IPS-NIHi11 (cell line): ENCODE measurements around the gene DDX54.
"Not testable (repeated sequence)": the region's sequence is repeated elsewhere in the genome, so short reads cannot be mapped to it uniquely, and the experiment has no call there.

Experiments used
- DNase-seq: peaks from one replicate; pipeline ENCODE4 v3.0.0; 2012; ENCODE audit warnings: mixed read lengths, low spot score

The DDX54 gene

DNA sequence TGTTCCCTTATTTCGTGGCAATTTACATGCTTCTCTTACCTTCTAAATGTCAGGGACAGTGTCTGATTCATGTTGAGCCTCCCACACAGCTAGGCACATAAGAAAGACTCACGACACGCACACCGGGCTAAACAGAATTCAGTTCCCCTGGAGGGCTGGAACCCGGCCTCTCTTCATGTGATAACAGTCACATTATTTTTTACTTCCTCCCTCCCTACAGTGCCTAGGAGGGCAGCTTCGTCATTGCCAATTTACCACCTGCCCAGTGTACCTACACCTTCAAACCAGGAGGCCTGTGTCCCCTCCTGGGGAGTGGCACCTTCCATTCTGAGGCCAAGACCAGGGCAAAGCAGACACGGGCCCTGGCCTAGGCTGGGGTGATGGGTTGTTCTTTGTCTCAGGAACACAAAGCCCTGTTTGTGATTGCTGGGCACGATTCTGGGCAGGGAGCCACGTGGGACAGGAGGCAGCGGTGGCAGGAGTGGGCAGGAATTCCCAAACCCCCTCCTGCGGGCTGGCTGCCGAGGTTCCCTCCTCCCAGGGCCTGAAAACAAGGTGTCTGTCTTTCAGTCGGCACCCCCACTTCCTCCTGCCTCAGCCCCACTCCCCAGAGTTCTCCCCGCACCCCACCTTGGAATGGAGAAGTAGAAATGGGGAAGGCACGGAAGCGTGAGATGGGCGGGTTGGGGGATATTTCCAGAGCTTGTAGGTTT is 42.9 kb downstream of the DDX54 start:
- DNase-seq = no peak

DNA sequence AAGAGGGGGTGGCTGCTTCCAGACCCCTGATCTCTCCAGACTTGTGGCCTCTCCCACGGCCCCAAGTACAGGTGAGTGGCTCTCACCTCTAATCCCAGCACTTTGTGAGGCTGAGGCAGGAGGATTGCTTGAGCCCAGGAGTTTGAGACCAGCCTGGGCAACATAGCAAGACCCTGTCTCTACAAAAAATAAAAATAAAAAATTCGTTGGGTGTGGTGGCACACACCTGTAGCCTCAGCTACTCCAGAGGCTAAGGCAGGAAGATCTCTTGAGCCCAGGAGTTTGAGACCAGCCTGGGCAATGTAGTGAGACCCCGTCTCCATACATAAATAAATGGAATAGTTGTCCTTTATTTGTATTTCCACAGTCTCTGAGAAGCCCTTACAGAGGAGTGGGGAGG is 43.6 kb downstream of the DDX54 start:
- DNase-seq = not testable (repeated sequence)

DNA sequence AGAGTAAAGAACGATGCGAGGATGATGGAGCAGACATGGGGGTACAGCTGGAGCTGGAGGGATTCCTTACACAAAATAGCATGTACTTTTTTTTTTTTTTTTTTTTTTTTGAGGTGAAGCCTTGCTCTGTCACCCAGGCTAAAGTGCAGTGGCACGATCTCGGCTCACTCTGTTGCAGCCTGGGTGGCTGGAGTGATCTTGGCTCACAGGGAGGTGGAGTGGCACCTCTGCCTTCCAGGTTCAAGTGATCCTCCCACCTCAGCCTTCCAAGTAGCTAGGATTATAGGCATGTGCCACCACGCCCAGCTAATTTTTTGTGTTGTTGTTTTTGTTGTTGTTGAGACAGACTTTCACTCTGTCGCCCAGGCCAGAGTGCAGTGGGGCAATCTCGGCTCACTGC is 44.6 kb downstream of the DDX54 start:
- no peak for DNase-seq

DNA sequence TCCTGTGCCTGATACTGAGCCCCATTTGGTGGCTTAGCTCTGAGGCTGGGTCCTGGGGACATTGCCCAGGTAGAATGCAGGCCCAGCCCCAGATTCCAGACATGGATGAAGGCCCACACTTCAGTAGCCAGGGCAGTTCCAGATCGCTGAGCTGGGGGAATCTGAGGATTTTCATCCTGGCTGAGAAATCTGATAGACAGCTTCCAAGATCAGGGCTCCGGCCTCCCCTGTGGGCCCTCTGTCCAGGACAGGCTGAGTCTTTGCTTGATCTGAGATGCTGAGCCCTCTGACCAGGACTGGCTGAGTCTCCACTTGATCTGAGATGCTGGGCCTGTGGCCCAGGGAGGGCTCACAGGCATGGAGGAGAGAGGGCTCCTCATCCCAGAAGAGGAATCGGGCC is 46.5 kb downstream of the DDX54 start:
- no peak for DNase-seq

DNA sequence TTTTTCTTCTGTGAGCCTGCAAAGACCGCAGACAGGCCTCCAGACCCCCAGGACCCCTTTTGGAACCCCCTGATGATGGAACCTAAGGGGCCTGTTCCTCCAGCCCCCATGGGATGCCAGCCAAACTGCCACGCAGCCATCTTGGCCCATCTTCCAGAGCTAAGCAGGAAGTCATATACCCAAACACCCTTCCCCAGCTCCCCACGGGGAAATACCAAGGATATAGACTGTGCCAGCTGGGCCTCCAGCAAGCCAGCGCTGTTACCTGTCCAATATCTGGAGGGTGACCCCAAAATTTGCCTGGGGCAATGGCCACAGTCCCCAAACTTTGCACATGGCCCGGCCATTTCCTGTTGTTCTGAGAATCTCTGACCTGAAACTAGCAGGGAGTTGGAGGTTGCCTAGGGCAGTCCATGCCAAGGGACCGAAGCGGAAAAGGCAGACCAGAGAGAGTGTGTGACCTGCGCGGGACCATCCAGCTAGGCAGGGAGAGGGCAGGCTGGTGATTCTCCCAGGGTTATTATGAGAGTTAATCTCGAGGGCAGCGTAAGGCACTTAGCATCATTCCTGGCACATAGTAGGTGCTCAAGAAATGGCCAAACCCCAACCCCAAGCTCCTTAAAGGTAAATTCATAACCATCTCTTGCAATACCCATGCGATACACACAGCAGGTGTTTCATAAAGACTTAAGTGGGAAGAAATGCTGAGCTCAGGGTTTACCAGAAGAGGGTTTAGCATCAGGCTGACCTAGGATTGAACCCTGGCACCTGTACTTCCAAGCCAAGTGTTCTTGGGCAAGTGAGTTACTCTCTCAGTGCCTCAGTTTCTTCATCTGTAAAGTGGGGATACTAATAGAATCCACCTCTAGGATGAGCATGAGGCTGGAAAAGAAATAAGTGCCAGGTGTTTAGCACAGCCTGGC is 47.2 kb downstream of the DDX54 start:
- no peak for DNase-seq

DNA sequence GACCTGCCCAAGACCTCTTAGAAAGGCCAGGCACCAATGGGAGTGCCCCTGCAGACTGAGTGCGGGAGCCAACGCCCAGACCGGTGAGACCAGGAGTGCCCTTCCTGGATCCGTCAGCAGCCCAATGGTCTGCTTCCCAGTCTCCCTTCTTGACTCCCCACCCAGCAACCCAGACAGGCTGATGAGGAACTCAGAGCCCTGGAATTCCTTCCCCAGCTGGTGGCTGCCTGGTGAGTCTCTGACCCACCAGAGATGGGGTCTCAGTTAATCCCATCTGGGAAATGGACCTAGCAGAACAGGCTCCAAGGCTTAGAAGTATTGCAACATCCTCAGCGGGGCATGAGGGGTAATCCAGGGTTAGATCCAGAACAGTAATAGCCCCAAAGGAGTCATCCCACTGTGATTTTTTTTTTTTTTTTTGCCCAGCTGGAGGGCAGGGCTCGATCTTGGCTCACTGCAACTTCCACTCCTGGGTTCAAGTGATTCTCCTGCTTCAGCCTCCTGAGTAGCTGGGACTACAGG is 48.2 kb downstream of the DDX54 start:
- no peak for DNase-seq

DNA sequence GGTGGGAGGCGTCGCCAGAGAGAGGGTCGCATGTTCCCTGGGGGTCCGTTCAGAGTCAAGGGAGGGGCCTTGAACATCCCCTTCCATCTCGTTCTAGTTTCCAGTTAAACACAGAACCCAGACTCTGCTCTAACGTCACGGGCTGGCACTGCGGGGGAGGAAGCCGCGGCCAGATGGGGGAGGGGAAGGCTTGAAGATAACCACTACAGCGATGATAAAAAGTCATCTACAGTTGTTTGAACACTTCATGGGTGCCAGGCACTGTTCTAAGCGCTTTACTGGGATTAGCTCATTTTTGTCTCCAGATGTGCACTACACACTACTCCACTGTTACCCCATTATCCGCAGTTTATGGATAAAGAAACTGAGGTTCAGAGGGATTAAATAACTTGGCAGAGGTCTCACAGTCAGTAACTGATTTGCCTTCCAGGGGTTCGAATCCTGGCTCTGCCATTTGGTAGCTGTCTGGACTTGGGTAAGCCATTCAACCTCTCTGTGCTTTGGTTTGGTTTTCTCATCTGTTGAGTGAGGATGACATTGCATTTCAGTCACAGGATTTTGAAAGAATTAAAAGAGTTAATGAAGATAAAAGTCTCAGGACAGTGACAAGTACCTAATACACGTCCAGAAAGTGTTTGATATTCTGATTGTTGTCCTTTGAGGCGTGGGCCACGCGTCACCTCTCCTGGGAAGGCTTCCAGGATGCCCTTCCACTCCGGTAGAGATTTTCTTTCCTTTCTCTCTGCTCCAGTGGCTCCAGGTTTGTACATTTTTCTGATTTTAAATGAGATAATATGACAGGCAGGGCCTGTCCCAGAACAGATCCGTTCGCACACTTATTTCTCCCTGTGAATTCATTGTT is 48.9 kb downstream of the DDX54 start:
- DNase-seq = peak; percentile 35

DNA sequence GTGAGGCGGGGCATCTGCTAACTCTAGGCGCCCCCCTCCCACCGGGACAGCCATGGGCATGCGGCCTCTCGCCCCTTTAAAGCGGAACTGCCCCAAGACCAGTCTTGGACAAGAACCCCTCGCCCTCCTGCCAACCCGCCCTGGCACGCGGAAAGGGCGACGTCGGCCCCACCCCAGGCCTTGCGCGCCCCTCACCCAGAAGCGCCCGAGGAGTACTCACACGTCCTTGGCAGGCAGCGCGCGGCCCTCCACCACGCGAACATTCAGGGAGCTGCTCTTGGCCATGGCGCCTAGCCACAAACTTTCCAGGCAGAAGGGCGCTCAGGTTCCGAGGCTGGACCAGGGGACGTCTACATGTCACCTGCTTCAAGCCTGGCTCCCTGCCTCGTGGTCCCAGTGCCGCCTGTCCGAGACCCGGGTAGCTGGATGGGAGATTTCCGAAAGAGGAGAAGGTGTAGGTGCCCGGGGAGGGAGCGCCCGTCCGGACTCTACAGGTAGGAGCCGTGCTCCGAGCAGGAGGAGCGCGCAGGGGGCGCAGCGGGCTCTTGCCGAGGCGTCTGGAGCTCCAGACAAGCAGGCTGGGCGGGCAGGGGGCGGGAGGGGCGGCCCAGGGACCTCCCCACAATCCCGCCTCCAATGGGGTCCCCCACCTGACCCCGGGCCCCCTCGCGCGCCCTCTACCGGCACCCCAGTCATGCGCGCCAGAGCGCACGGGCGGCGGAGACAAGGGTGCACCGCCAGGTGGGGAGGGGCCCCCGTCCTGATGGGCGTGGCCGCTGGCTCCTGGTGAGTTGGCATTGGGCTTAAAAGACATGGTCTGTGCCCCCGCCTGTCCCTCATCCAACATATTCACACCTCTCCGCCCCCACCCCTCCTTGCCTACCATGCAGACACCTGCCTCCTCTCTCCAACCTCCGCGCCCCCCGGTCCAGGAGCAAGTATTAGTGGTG is 49.8 kb downstream of the DDX54 start, which contains the start of gene RASAL1:
TSS of gene RASAL1 (minus strand) at position 584 of the 950 bp plus-strand sequence. CDS start at position 285, 299 bp downstream.
- DNase-seq = peak; percentile 97

DNA sequence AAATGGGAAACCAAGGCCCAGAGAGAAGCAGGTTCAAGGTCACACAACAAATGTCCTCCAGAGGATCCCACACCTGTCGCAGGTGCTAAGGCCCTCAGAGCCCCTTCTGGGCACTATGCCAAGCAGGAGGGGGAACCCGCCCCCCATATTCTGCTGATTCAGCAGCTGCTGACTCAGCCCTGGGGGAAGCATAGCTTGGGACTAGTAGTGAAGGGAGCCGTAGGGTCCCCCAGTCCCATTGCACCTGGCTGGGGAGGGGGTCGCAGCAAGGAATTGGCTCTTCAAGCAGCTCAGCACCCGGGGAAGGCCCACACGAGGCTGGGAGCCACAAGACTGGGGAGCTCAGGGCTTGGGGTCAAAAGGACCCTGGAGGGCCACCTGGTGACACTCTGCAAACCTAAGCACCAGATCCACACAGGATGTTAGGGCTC is 50.7 kb downstream of the DDX54 start:
- DNase-seq = no peak

DNA sequence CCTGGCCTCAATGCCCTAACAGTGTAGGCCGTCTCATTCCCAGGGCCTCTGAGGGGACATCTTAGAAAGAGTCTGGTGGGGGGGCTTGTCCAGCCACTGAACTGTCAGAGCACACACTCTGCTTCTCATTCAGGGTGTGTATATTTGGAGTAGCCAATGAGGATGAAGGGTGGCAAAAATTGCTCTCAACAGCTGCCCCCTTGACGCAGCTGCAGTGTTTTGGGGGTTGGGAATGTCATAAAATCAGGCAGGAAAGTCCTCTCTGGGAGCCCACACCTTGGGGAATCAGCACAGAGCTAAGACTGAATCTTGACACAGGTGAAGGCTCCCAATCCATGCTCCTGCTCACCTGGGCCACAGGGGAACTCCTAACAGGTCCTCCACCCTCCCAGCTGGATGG is 51.2 kb downstream of the DDX54 start:
- no peak for DNase-seq

DNA sequence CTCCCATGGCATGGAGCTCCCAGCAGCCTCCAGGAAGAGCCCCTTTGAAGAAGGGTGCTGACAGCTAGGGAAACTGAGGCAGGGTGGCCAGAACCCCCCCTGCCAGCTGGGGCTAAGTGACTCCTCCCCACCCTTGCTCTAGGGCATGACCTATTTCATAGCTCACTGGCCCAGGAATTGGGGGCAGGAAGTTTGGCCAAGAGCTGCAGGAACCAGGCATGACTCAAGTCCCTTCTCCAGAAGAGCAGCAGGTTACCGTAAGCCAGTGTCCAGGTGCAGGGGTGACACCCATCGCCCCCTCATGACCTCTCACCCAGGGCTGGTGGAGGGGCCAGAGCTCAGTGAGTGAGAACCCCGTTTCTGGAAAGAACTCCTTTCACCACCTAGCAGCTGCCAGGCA is 51.6 kb downstream of the DDX54 start:
- no peak for DNase-seq

DNA sequence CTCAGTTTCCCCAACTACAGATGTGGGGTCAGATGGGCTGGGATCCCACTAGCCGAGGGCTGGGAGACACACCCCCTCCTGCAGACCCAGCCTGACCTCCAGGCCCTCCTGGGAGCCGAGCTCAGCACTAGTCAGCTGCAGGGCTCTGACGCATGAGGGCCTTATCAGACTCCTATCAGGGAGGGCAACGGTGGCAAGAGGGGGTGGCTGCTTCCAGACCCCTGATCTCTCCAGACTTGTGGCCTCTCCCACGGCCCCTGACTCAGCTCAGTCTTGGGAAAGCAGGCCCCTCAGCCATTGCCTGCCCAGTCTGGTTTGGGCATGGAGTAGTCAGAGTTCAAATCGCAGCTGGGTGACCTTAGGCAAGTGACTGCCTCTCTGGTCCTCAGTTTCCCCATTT is 52.2 kb downstream of the DDX54 start:
- no peak for DNase-seq

DNA sequence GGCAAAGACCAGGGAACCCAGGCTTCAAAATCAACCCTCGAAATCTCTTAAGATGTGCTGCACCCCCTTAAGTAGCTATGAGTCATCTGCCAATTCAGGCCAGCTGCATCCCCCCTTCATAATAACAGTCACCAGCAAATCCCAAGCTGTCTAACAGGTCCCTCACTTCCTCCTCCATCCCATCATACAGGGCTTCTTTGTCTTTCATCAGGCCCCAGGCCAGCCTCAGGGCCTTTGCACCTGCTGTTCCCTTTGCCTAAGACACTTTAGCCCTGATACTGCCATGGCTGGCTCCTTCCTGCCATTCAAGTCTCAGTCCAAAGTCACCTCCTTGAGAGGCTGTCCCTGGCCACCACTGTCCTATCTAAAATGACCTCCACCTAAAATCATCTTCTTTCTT is 53.7 kb downstream of the DDX54 start:
- no peak for DNase-seq

DNA sequence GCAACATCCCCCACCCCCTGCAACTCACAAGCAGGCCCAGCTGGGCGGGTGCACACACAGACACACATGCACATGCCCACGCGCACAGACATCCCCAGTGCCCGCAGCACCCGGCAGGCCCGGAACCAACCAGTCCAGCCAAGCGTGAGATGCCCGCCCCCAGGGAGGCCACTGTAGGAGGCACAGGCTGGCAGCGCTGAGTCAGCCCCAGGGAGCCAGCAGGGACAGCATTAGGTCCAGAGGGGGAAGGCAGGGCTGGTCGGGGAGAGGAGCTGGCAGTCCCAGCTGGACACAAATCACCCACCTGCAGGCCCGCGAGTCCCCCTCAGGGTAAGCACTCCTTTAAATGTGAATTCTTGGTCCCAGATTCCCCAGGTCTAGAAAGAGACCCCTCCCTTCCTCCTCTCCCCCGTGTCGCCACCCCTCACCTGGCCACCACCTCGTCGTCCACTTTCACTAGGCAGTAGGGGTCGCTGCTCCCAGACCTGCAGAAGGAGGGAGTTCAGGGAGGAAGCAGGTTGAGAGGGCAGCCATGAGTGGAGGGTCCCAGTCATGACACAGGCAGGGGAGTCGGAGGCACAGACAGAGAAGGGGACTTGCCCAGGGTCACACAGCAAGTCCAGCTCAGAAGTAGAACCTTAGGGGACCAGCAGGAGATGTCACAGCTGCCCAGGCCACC is 54.7 kb downstream of the DDX54 start:
- peak; percentile 82 for DNase-seq

DNA sequence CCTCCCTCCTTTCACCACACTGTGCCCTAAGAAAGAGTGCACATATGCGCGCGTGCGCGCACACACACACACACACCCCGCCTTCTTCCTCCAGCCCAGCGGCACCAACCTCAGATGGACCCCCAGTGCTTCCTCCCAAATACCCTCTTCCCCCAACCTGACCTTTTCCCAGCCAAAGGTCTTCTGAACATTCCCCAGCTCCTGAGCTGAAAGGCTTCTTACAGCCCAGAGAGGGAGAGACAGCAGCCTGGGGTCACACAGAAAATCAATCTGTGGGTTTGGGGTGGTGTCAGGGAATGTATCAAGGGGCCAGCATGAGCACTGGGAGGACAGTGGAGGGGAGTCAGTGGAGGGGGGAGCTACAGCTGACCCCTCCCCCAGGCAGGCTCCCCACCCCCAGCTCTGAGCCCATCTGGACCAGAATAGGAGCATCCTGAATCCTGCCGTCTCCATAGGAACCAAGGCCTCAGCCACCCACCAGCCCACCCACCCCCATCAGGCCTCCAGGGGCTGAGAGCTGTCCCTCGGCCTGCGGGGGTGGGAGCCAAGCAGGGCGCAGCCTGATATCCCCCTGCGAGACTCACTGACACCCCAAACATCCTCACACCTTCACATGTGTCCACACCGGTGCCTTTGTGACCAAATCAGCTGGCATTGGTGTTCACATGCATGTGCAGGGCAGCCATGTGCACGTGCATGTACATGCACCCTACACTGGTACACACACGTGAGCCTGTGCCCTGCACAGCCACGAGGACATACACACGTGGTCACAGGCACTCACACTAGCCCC is 55.4 kb downstream of the DDX54 start:
- no peak for DNase-seq

DNA sequence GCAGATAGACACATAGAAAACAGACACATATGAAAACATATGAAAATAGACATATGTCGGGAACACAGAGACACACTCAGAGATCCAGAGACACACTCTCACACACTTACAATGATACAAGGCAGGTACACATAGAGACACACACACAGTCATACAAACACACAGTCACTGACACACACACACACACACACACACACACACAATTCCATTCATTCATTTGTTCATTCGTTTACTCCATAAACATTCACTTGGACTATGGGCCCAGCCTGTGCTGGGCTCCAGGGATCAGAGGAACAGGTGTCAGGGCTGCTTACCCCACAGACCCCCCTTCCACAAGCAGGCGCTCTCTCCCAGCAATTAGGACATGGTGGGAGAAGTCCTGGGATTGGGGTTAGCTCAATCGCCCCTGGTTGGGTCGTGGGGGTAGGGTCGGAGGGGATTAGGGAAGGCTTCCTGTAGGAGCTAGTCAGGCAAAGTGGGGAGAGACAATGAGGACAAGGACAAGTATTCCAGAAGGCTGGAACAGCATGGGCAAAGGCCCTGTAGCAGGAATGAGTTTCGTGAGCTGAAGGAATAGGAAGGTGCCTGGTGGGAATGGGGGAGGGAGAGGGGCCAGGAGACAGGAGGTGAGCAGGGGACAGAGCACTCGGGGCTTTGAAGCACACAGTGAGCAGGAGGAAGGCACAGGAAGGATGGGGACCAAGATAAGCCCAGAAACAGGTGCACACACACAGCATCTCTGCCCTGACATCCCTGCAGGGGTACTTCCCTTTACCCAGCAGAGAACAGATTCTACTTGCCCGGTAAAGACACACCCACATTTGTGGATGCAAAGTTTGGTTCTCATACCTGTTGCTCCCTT is 56.2 kb downstream of the DDX54 start:
- no peak for DNase-seq

DNA sequence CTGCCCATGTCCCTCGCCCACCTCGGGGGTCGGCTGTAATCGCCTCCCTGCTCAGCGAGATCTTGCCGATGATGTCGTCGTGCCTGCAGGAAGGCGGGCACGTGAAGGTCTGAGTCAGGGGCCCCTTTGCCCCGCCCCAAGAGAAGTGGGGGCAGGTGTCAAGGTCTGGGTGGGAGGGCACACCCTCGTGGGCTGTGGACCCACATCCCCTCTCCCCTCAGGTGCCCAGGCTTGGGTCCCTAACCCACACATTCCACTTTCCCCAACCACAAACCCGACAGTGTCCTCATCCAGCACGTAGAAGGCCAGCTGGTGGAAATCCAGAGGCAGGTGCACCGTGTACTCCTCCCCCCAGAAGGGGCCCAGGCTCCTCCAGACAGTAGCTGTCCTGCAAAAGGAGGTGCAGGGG is 57.5 kb downstream of the DDX54 start:
- no peak for DNase-seq

DNA sequence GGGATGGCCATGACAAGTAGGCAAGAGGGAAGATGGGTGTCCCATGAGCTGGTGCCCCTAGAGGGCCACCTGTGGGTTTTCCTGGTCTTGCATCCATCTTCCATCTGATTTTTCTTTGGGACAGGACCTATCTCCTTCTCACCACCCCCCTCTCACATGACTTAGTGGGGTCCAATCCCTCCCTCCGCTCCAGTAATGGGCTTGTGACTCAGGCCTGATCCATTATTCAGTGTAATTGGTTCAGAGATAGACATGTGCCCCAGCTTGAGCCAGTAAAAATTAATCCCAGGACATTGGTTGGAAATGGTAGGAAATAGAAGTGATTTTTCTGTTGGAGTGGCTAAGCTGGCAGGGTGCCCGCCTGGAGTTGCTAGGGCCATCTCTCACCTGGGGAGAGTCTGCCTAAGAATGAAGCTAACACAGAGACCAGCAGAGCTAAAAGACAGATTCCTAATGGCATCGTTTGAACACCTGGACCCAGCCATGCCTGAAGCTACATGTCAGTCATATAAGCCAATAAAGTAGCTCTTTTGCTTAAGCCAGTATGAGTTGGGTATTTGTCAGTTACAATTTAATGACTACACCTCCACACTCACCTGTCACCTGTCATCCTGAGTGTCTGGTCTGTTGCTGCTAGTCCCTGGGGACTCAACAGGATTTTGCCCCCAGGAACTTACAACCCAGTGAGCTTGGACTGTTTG is 64.5 kb downstream of the DDX54 start:
- DNase-seq = no peak
